GM12864 (cell line): Measurements from ENCODE around the gene SLC7A4.
"Not testable (repeated sequence)": the region's sequence is repeated elsewhere in the genome, so short reads cannot be mapped to it uniquely, and the experiment has no call there.

Source experiments
- DNase-seq: peaks from one replicate; pipeline ENCODE4 v3.0.0-alpha.2; 2011; ENCODE audit warnings: low read depth
- H3K4me3 ChIP-seq: 2 replicates; pipeline ENCODE4 v1.5.1; 2011; ENCODE audit warnings: mild to moderate bottlenecking, low read depth, low read length, control low read depth
- CTCF ChIP-seq: IDR thresholded peaks from 2 replicates; pipeline ENCODE4 v1.5.1; 2011; ENCODE audit warnings: low read depth, mild to moderate bottlenecking, moderate library complexity, low read length, control low read depth, inconsistent platforms; ENCODE audit errors: missing control alignments

SLC7A4 gene

DNA sequence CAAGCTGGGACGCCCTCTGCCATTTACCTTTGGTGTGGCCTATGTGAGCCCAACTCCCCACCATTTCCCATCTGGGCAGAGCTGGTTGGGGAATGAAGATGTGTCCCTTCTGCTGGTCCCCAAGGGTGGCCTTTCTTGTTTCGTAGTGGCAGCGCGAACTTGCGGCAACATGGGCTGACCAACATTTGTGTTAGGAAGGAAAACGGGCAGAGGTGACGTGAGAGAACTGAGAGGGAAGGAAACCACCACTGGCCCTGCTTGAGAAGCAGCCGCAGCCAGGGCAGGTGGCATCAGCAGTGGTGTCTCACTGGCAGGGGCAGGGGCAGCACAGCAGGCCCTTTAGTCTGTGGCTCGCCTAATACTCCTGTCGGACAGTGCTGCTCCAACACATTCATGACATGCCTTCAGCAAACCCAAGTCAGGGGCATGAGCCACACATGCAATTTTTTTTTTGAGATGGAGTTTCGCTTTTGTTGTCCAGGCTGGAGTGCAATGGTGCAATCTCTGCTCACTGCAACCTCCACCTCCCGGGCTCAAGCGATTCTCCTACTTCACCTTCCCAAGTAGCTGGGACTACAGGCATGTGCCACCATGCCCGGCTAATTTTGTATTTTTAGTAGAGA lies 43.3 kb upstream of the SLC7A4 start:
- TF ChIP-seq CTCF, result no peak
- DNase-seq, result no peak
- no peak overlapping the region for H3K4me3 ChIP-seq

GRCh38 chr22:21074102-21074715 lies 41.8 kb upstream of the SLC7A4 start:
- H3K4me3 ChIP-seq, result no peak overlapping the region
- TF ChIP-seq CTCF, result no peak
- DNase-seq, result no peak

DNA sequence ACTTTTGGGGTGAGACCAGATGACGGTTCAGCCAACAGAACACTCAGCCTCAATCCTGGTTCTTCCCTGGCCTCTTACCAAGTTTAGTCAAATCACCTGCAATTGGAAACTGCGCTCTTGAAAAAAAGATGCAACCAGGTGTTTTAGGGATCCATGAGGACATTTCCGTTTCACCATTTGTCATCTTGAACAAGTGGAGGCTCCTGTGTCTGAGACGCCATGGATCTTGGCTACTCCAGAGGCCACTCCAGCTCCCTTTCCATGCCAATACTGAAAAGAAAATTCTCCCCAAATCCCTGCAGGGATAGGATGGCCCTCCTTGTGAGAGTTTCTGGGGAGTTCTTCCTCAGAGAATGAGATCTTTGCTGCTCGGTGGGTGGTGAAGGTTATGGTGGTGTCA lies 41.1 kb upstream of the SLC7A4 start:
- DNase-seq, result no peak
- no peak for TF ChIP-seq CTCF
- no peak overlapping the region for H3K4me3 ChIP-seq

DNA sequence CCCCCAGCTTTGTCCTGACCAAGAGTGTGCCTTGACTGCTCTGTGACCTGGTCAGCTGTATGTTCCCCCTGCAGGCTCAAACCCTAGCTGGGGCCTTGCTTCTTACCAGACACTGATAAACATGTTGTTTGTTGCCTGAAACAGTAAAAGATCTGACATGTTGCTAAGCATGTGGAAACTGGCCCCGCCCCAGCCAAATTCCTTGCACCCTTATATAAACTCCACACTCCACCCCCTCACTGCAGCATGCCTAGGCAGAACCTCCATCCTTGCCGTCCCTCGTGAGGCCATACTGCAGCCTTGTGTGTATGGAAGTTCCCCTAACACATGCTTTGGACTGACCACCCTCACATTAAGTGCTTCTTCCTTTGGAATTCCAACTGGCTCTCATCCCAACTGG lies 40.7 kb upstream of the SLC7A4 start:
- H3K4me3 ChIP-seq, result no peak overlapping the region
- no peak for TF ChIP-seq CTCF
- DNase-seq, result no peak

DNA sequence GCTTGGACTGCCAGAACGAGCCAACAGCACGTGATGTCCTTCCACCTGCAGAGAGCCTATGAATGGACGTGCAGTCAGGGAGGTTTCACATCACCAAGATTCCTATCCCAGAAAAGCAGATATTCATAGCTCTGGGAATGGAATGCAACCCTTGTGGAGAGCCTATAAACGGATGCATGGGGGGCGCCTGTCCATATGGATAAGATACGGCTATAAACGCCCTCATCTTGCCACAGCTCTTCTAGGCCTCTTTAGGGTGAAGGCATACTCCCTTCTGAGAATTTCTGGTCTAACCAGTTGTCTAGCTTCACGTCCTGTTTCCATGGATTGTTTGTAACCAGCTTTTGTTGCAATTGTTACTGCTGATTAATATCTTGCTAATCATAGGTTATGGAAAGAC lies 39.4 kb upstream of the SLC7A4 start:
- not testable (repeated sequence) for H3K4me3 ChIP-seq, DNase-seq

- H3K4me3 ChIP-seq, result no peak overlapping the region
- no peak for TF ChIP-seq CTCF
- DNase-seq, result no peak
These were observed 38.6 kb upstream of the SLC7A4 start for GRCh38 chr22:21070690-21071615.

DNA sequence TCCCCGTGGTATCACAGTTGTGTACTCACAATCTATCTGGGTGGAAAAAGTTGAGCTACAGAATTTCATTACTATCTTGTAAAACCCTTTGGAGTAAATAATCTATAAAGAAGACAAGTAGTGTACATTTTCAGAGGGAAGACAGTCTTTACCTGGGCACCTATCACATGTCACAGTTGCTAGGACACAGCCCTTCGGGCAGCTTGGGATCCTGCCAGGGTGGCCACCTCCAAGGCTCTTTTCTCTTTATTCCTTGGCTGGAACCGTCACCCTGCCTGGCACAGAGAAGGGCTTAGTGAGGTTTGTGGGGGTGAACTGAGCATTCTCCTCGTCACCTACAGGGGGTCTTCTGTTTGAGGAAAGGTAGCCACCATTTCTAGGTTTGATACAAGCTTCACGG lies 37.0 kb upstream of the SLC7A4 start:
- no peak for DNase-seq
- no peak overlapping the region for H3K4me3 ChIP-seq
- TF ChIP-seq CTCF, result no peak
